IPS DF 4.7 (cell line): Measurements from ENCODE around the gene RXRG.

Experiments used
- DNase-seq: peaks from one replicate; pipeline ENCODE4 v3.0.0-alpha.2; 2013; ENCODE audit warnings: low spot score; ENCODE audit errors: extremely low read depth

Gene RXRG

GRCh38 chr1:165451691-165452090 lies 6.8 kb upstream of the RXRG start:
- DNase-seq, result no peak

- no peak for DNase-seq
These were observed 4.2 kb upstream of the RXRG start for GRCh38 chr1:165449131-165449530.

DNA sequence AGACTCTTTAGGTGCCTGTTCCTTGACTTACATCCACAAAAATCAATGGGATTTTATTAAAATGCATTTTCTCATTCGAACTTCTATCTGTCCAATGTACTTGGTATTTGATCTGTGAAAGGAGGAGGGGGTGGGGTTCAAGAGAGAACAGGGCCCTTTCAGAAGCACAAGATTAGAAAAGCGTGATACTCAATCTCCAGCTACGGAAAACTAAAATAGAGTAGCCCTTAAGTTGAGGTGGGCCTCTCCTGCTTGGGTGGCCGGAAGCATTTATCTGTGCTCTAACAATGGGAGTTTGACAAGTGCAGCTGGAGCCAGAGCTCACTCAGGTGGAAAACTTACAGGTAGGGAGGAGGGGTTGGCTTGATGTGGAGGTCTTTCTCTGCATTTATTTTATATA lies 462 bp upstream of the RXRG start:
- no peak for DNase-seq

- DNase-seq, result no peak
These were observed 1.2 kb downstream of the RXRG start for GRCh38 chr1:165443539-165444311.

DNA sequence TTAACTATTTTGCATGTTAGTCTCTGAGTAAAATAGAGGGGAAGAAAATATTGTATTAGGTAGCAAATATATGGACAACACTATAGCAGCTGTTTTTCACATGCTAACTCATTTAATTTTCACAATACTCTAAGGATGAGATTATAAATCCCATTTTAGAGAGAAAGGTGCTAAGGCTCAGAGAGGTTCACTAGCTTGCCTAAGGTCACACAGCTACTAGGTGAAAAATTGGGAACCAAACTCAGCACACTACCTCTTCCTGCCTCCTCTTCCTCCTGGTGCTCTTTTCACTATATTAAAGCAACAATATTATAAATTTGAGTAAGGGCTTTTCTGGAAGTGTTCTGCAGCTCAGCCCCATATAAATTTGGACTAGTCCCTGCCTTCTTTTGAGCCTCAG lies 2.3 kb downstream of the RXRG start:
- no peak for DNase-seq

DNA sequence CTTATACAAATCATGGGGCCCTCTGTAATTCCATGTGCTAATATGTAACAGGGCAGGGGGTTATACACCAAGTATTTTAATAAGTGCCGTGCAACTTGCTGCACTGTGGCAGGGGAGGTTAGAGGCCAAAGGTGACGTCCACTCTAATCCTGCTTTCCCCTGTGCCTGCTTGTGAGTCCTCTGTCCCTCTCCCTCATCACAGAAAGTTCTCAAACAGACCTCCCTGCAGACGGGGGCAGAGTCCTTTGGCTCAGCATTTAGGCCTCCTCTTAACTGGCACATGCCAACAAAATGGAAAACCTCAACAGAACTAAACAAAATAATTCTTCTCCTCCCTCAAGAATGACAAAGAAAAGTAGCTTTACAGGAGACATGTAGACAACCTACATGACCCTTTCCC lies 2.9 kb downstream of the RXRG start:
- DNase-seq, result no peak

DNA sequence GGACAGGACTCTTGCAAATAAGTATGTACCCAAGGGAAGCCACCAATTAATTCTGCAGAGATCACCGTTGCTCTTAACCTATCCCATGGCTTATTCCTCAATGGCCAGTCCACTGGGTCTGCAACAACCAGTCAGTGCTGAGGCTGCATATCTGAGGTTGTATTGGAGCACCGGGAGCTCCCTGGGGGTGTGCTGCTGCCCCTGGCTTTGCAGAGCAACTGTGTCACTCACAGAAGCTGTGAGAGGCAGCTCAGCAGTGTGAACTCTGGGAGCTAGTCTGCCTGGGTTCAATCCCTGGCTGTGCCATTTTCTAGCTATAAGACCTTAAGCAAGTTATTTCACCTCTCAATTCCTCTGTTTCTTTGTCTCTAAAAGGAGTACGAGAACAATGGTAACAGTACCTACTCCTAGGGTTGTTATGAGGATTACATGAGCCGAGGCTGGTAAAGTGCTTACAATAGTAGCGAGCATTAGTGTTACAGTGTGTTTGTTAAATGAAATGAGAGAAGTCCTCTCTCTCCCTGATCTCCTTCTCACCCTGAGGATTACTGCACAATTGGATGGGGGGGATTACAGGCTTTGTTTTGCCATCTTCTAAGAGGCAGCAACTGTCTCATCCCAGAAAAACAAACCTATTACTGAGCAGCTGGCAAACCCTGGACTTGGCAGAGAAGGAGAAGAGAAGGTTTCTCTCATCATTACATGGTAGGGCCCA lies 3.6 kb downstream of the RXRG start:
- no peak for DNase-seq

DNA sequence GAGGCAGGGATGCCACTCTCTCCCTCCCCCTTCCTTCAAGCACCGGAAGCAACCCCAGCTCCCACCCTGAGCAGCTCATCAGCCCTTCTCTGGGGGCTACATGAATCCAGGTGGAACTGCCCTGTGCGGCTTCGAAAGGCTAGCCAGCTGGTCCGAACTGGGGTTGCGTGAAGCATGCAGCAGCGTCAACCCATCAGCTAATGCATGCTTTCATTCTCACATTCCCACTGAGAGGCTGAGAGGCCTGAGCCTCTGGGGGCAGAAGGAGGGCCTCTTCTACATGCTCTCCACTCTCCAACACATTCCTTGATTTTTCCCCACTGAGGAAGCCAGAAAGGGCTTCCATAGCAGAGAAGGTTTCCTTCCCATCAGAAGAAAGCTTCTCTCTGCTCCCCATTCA lies 5.6 kb downstream of the RXRG start:
- no peak for DNase-seq

DNA sequence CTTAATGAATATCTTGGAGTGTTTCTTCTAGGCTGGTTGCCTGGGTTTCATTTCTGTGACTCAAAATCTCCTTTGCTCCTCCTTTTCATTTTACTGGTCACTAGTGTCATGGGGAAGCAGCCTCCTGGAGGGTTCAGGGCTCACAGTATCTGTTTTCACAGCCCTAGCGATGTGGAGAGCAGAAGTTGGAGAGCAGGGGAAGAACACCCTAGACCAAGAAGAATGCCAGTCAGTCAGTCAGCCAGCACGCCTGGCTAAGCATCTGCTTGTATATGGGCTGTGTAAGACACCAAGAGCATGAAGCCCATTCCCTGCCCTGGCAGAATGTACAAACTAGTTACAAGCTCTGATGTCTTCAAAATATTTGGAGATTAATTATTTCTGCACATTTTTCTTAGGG lies 7.9 kb downstream of the RXRG start:
- DNase-seq, result no peak

GRCh38 chr1:165435801-165436200 lies 9.1 kb downstream of the RXRG start:
- no peak for DNase-seq

DNA sequence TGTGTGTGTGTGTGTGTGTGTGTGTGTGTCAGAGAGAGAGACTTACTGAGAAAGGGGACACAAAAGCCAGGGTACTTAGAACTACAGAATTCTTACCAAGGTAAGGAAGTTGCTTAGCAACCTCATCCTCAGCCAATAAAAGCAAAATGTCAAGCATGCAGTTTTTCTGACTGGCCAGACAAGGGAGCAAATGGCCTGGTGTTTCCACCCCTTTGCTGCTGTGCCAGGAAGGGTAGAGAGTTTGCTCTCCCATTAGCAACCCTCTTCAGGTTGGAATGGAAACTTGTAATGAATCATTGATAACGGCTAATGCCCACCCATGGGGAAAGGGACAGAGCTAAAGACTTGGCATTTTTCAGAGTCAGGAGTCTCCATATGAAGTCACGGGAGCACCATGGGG lies 10.6 kb downstream of the RXRG start:
- DNase-seq, result no peak

GRCh38 chr1:165431079-165431478 lies 13.8 kb downstream of the RXRG start:
- DNase-seq, result no peak

- no peak for DNase-seq
These were observed 18.2 kb downstream of the RXRG start for GRCh38 chr1:165426745-165427144.

DNA sequence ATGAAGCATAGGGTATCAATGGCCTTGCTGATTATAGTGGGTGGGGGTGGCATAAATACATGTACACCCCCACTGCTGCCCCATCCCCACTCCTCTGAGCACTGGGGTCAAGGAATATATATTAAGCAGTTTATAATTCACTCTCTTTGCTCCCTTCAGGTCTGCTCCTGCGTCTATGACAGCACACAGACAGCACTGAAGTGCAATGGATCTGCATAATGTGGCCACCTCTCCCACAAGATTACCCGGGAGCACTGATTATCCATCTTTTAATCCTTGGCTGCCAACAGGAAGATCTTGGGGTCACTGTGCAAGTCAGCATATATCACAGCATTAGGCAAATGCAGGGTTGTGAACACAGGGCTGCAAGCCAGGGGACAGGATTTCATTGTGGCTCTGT lies 19.3 kb downstream of the RXRG start:
- DNase-seq, result no peak

GRCh38 chr1:165424454-165425216 lies 20.3 kb downstream of the RXRG start:
- no peak for DNase-seq

DNA sequence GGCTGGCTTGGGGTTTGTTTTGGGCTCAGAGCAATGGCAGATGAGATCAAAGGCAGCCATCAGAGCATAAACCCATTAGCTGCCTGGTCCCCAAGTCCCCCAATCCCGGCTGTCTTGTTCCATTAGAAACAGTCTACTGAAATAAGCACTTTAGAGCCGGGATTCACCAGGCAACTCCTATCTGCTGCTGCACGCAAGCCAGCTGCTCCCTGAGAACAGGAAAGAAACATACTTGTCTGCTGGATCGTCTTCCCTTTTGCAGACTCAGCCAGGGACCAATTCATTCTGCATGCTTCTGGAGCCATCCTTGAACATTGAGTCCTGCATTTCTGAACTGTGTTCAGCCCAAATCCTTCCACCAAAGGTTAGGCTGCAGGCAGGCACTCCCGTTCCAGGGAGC lies 21.8 kb downstream of the RXRG start:
- DNase-seq, result no peak

DNA sequence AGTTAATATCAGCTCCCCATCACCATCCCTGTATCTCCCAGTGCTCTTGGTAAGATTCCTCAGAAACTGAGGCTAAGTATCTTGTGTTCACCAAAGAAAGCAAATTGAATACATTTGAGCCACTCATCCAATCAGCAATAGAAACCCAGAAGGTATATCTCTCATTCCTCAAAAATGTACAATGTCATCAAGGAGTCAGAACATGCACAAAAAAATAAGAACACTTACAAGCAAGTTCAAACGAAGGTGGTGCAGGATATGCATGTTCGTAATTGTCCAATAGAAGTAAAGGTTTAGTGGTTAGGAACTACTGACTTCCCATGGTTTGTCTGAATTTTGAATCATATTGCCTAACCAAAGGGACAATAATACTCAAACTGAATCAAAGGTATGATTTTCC lies 24.3 kb downstream of the RXRG start:
- no peak for DNase-seq

GRCh38 chr1:165419839-165420238 lies 25.1 kb downstream of the RXRG start:
- no peak for DNase-seq

DNA sequence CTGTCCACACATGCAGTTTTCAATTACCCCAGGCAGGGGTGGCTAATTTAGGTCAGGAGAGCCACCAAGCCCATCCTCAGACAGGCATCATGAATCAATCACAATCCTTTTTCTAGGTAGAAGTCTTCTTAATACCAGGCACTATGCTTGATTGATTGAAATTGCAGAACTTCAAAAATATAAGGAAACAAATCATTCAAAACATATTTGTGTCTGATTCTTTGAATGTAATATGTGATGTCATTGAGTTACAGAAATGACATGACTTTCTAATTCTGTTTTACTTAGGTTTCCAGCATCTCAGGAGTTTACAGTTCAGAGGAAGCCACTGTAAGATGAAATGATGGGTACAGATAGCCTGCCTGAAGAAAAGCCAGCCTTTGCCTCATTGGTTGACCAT lies 26.7 kb downstream of the RXRG start:
- DNase-seq, result no peak

GRCh38 chr1:165416876-165417275 lies 28.1 kb downstream of the RXRG start:
- DNase-seq, result no peak

- no peak for DNase-seq
These were observed 29.9 kb downstream of the RXRG start for GRCh38 chr1:165415068-165415467.

DNA sequence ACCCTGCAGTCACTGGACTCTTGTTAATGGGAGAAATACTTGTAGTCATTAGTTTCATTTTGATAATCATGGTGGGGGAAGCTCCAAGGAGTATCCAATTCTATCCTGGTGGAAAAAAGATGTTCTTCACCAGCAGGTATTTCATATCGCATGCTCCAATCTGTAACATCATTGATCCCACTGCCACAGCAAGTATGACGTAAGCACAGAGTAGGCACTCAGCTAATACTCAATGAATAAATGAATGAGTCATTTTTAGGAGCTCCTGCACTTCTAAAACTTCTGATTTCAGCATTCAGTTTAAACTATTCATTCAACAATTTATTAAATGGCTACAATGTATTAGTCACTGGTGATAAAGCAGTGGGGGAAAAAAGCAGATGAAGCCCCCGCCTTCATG lies 30.3 kb downstream of the RXRG start:
- DNase-seq, result no peak
